GM18951 (cell line): ENCODE data around the gene HMX1.

Experiments used
- POLR2A ChIP-seq: IDR thresholded peaks from 4 replicates; pipeline ENCODE4 v1.6.1; 2011; ENCODE audit warnings: mild to moderate bottlenecking; ENCODE audit not compliant: insufficient read length, insufficient read depth; ENCODE audit errors: extremely low read depth
- in situ Hi-C: fragments of 300-500 bp; cut with MboI; formaldehyde crosslinking; loops from one replicate; pipeline ENCODE4 v1.12.0; 2022; ENCODE audit warnings: low sequenced_read_pairs, mixed read lengths, inconsistent platforms; ENCODE audit not compliant: unreplicated experiment

Gene HMX1

DNA sequence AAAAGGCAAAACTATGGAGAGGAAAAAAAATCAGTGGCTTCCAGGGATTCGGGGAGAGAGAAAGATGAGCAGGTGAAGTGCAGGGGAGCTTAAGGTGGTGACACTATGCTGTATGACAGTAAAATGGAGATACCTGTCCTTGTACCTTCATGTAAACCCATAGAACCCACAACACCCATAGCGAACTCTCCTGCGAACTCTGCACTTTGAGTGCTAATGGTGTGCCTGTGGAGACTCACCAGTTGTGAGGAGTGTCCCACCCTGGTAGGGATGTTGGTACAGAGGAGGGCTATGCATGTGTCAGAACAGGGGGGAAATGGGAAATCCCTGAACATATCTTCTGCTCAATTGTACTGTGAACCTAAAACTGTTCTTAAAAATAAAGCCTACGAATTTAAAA lies 42.8 kb downstream of the HMX1 start:
- TF ChIP-seq POLR2A, result no peak
- in situ Hi-C loops, result no loop called here

DNA sequence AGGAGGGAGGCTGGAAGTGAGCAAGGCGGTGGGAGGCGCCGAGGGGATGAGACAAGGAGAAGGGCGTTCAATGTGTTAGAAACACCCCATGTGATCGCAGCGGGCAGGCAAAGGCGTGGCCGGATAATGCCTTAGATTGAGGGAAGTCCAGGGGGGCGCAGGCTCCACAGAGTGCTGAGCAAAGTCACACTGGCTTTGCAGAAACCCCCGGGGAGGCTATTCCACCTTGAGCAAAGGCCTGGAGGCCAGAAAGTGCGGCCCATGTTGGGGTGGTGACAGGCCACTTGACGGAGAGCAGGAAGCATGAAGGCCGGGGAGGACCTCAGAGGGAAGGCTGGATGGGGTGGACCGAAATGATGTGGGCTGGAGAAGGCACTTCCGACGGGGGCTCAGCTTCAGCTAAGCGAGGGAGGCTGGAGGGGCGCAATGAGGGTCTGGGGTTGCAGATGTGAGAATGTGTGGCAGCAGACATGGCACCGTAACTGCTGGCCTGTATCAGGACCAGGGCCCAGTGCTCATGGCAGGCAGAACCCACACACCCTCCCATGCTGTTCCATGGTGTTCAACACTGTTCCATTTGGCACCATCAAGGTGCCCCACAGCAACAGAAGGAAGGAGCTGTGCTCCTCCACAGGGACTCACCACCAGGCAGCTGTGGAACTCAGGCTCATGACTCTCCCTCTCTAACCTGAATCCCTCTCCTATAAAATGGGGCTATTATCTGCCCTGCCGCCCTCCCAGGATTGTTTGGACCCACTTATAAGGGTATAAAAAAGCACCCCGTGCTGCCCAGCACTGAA lies 50.3 kb downstream of the HMX1 start:
- in situ Hi-C loops, result loop anchor here (5.0 kb wide), 1 partner anchor 39 kb away; no protein-coding TSS in a partner anchor

GRCh38 chr4:8820178-8821102 lies 51.2 kb downstream of the HMX1 start:
- in situ Hi-C loops, result loop anchor here (5.0 kb wide), 1 partner anchor 38 kb away; no protein-coding TSS in a partner anchor
- no peak for TF ChIP-seq POLR2A

More for the DNA sequence above, 50.3 kb downstream of the HMX1 start:
- no peak for TF ChIP-seq POLR2A

GRCh38 chr4:8819473-8820177 lies 52.0 kb downstream of the HMX1 start:
- no peak for TF ChIP-seq POLR2A
- in situ Hi-C loops, result loop anchor here (5.0 kb wide), 1 partner anchor 37 kb away; no protein-coding TSS in a partner anchor

- in situ Hi-C loops, result no loop called here
These were observed 52.6 kb downstream of the HMX1 start for GRCh38 chr4:8819019-8819418.

DNA sequence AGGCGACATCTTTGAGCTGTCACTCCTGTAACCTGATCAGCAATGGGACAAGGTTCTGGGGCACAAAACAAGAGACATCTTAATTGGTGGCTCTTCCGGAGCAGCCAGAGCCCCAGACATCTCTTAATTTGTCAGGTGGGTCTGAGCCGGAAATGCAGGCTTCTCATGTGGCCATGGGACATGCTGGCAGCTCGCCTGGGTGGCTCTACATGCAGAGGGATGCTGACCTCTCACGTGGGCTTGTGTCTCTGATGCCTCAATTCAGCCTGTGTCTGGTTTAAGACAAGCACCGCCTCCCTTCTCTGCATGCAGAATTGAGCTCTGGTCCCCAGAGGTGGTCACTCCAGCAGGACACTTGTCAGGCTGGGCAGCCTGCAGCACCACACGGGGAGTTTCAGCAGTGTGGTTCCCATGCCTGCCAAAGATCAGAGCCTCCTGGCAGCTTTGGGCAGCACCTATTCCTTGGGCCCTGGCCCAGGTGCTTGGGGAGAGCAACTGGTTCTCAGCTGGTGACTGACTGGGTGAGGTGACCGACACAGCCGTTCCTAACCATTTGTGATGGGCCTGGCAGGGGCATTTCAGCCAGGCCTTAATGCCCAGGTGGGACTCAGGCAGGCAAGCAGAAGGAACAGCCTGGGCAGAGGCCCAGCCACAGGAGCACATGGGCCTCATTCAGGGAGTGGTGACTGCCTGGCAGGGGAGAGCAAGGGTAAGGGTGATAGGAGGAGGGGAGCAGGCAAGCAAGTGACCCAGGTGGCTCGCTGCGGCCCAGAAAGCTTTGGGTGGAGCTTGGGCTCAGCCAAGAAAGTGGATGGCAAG lies 53.4 kb downstream of the HMX1 start:
- in situ Hi-C loops, result no loop called here
- TF ChIP-seq POLR2A, result no peak

More at GRCh38 chr4:8819019-8819418, 52.6 kb downstream of the HMX1 start:
- TF ChIP-seq POLR2A, result no peak

DNA sequence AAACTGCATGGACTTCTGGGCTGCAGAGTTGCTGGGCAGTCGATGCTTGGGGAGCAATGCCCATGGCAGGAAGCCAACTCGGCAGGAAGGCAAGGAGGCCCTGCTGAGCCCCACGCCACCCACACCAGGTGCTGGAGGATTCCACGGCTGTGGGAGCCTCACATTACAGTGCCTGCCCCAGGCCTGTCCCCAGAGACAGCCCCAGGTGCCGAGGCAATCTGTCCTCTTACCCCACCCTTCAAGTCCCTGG lies 53.9 kb downstream of the HMX1 start:
- in situ Hi-C loops, result no loop called here

DNA sequence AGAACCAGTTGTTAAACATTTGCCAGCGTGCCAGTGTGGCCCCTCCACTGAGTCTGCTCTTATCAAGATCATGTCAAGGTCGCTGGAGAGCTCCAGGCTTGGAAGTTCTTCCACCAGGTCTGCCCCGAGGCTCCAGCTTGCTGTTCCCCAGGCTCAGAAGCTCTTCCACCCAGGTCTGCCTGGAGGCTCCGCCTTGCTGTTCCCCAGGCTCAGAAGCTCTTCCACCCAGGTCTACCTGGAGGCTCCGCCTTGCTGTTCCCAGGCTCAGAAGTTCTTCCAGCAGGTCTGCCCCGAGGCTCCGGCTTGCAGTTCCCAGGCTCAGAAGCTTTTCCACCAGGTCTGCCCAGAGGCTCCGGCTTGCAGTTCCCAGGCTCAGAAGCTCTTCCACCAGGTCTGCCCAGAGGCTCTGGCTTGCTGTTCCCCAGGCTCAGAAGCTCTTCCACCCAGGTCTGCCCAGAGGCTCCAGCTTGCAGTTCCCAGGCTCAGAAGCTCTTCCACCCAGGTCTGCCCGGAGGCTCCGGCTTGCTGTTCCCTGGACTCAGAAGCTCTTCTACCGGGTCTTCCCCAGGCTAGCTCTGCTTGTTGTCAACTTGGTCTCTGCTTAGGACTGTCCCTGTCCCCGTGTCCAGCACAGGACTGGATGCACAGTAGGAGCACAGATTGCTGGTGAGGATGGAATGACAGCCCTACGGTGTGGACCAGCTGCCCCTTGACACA lies 54.4 kb downstream of the HMX1 start:
- no peak for TF ChIP-seq POLR2A
- in situ Hi-C loops, result no loop called here

More for the DNA sequence above, 53.9 kb downstream of the HMX1 start:
- TF ChIP-seq POLR2A, result no peak
